ENCODE data around the gene ST8SIA6.
"Not testable (repeated sequence)": the region's sequence is repeated elsewhere in the genome, so short reads cannot be mapped to it uniquely, and the experiment has no call there.

ST8SIA6 gene

DNA sequence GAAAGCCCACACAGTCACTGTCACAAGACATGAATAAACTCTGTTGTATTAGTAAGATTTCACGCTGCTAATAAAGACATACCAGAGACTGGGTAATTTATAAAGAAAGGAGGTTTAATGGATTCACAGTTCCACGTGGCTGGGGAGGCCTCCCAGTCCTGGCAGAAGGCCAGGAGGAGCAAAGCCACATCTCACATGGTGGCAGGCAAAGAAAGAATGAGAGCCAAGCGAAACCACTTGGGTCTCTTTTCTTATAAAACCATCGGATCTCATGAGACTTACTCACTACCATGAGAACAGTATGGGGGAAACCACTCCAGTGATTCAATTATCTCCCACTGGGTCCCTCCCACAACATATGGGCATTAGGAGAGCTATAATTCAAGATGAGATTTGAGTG lies 110.2 kb downstream of the ST8SIA6 start:
- no peak for DNase-seq (ENCODE audit: low read depth)

DNA sequence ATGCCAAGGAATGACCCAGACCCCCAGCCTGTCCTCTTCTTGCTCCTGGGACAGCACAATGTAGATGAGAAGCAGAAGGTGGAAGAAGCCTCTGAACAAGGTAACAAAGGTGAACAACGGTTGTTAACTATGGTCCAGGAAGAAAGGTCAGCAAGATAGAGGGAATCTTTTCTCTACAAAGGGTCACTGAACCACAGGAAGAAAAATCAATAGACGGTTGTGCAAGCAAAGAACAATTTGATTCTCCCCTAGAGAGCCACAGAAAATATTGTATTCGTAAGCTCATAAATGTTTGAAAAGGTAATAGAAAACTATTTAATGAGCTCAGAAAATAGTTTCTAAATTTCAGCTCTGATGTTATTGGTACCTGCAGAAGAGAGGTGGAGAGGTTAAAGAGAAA lies 111.3 kb downstream of the ST8SIA6 start:
- DNase-seq (ENCODE audit: low read depth) = no peak

GRCh38 chr10:17340144-17340829 lies 114.1 kb downstream of the ST8SIA6 start:
- no peak for DNase-seq (ENCODE audit: low read depth)

- no peak for DNase-seq (ENCODE audit: low read depth)
Measured at GRCh38 chr10:17335065-17335464, 119.3 kb downstream of the ST8SIA6 start.

DNA sequence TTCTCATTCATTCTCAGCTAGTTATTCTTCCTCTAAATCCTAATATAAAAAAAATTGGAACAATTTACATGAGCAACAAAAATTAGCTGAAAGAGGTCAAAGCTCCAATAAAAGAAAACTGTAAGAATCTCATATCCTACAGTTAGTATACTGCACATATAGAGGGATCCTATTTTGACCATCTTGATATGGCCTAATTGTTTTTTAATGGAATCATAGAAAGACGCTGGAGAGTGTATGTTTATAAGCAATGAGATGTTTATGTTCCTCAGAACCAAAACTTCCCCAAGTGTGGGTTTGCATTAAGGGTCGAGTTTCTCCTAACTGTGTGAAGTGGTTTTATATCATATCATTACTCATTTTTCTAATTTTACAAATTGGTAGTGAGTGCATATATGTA lies 123.9 kb downstream of the ST8SIA6 start:
- no peak for DNase-seq (ENCODE audit: low read depth)

DNA sequence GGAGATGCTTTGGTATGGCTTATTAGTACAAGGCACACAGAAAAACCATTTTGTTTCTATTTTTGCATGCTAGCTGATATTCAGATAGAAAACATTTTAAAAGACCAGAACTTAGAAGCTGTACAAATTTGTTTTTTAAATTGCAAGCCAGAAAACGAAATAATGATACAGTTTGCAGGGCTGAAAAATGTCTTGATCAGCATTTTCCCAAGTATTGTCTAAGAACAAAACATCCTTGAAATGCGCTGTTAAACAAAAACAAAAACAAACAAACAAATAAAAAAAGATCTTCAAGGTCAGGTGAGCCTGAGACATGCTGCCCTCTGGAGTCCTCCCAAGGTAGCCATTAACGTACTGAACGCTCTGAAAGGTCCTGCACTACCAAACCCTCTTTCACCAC lies 128.0 kb downstream of the ST8SIA6 start:
- DNase-seq (ENCODE audit: low read depth) = no peak

DNA sequence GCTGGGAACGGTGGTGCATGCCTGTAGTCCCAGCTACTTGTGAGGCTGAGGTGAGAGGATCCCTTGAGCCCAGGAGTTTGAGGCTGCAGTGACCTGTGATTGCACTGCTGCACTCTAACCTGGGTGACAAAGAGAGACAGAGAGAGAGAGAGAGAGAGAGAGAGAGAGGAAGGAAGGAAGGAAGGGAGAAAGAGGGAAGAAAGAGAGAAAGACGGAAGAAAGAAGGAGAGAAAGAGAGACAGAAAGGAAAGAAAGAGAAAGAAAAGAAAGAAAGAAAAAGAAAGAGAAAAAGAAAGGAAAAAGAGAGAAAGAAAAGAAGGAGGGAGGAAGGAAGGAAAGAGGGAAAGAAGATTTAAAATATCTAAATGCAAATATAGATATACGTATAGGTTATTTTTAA lies 132.4 kb downstream of the ST8SIA6 start:
- not testable (repeated sequence) for DNase-seq (ENCODE audit: low read depth)

GRCh38 chr10:17316488-17317170 lies 137.8 kb downstream of the ST8SIA6 start:
- DNase-seq (ENCODE audit: low read depth) = no peak

- no peak for DNase-seq (ENCODE audit: low read depth)
Measured at GRCh38 chr10:17309435-17309834, 145.0 kb downstream of the ST8SIA6 start.

- no peak for DNase-seq (ENCODE audit: low read depth)
Measured at GRCh38 chr10:17307123-17307522, 147.3 kb downstream of the ST8SIA6 start.

DNA sequence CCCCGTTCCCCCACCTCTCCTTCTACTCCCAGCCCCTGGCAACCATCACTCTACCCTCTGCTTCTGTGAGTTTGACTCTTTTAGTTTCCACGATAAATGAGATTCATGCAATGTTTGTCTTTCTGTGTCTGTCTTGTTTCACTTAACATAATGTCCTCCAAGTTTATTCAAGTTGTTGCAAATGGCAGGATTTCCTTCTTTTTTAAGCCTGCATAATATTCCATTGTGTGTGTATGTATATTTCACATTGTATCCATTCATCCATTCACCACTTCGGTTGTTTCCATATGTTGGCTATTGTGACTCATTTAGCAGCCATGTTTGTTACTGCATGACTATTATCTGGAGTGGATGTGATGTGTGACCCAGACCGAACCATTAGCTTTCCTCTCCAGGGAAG lies 162.0 kb downstream of the ST8SIA6 start:
- DNase-seq (ENCODE audit: low read depth) = no peak

DNA sequence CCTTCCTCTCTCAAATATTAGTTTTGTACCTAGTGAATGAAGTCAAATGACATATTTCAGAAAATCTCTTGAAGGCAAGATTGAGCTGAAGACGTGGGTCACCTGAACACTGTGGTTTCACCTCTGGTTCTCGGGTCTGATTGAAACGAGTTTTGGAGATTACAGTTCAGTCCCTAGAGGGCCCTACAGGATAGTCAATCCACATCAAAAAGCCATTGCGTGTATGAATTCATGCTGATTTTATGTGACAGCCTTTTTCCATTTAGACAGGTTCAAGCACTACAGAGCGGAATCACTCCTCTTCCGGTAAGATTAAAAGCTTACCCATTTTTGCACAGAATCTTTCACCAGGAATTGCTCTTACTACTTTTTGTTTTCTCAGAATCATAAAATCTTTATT lies 164.2 kb downstream of the ST8SIA6 start:
- no peak for DNase-seq (ENCODE audit: low read depth)

GRCh38 chr10:17289763-17290162 lies 164.6 kb downstream of the ST8SIA6 start:
- DNase-seq (ENCODE audit: low read depth) = no peak

- no peak for DNase-seq (ENCODE audit: low read depth)
Measured at GRCh38 chr10:17286562-17287550, 167.5 kb downstream of the ST8SIA6 start.

- DNase-seq (ENCODE audit: low read depth) = no peak
Measured at GRCh38 chr10:17282311-17282710, 172.1 kb downstream of the ST8SIA6 start.

GRCh38 chr10:17278607-17279240 lies 175.7 kb downstream of the ST8SIA6 start:
- DNase-seq (ENCODE audit: low read depth) = no peak

DNA sequence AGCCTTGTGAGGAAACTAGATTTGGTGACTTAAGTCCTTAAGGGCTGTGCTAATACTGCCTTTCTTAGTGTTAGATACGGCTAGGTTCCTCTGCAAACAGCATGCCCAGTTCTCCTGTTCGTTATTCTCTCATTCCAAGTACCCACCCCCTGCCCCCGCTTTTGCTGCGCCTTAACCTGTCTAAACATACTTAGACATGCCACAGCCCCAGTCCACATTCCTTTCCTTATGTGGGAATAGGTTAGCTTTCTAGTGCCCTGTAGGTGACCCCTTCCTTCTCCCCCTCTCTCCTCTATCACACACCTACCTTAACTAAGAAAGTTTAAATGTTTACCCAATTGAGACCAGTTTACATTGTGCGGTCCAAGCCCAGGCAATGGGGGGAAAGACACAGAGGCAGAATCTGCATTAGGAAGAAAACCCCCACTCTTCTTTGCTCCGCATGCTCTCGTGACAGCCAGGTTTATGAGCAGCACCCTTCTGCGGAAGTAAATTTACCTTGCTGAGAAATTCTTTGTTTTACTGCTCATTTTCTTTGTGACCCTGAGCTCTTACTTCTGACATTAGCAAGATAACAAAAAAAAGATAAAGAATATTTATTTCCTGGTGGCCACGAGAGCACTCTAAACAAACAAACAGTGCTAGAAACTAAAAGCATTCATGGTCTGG lies 177.5 kb downstream of the ST8SIA6 start:
- DNase-seq (ENCODE audit: low read depth) = no peak

GRCh38 chr10:17273403-17273802 lies 181.0 kb downstream of the ST8SIA6 start:
- no peak for DNase-seq (ENCODE audit: low read depth)

DNA sequence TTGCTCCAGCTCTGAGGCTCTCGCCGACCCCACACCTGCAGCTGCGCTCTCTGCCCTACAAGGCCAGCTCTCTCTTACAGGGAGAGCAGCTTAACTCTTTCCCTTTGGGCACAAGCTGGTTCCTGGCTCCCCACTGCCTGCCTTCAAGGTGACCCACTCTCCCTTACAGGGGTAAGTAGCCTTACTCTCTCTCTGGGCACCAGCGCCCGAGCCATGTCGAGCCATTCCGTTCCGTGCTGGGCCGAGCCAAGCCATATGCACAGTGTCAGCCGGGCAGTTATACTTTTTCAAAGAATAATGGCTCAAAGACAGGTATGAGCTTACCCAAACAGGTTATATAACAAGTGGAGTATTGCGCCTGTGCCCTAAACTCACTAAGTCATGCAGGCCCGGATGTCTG lies 181.7 kb downstream of the ST8SIA6 start:
- DNase-seq (ENCODE audit: low read depth) = no peak
